Fibroblast of lung (primary cell): ENCODE data around the gene LOXHD1. TPM values are rescaled to one million over a fixed set of nuclear protein-coding genes. Genes with fewer than 3 reads are reported as not detected.

ENCODE experiments used
- DNase-seq, 2 donors: peaks; one replicate each; pipeline versions ENCODE4 v3.0.0 to v3.0.0-alpha.2; 2010; ENCODE audit warnings: low read depth in 2 of 2
- H2AFZ ChIP-seq: 2 replicates; pipeline ENCODE4 v1.5.1; 2012; ENCODE audit warnings: low read length, control low read depth, inconsistent platforms
- H3K27ac ChIP-seq: 2 replicates; pipeline ENCODE4 v1.5.1; 2011; ENCODE audit warnings: low read length, control low read depth; ENCODE audit not compliant: insufficient read depth
- H3K27me3 ChIP-seq: 2 replicates; pipeline ENCODE4 v1.5.1; 2011; ENCODE audit warnings: mild to moderate bottlenecking, low read length; ENCODE audit not compliant: control insufficient read depth, insufficient read depth
- H3K36me3 ChIP-seq: 2 replicates; pipeline ENCODE4 v1.5.1; 2011; ENCODE audit warnings: low read length; ENCODE audit not compliant: control insufficient read depth, insufficient read depth
- H3K4me1 ChIP-seq: 2 replicates; pipeline ENCODE4 v1.5.1; 2011; ENCODE audit warnings: low read length; ENCODE audit not compliant: control insufficient read depth, insufficient read depth; ENCODE audit errors: extremely low read depth
- H3K4me2 ChIP-seq: 2 replicates; pipeline ENCODE4 v1.5.1; 2011; ENCODE audit warnings: low read length, control low read depth; ENCODE audit not compliant: insufficient read depth; ENCODE audit errors: extremely low read depth
- H3K4me3 ChIP-seq, 4 experiments: fragments of 200-600 bp in 1 of 4; sonication (generic) in 1 of 4; replicated peaks in 1 of 4; 2 replicates each; pipeline ENCODE4 v1.5.1; 2011 to 2016; ENCODE audit warnings: low read length in 4 of 4, low read depth in 3 of 4, mild to moderate bottlenecking in 3 of 4, control low read depth in 2 of 4, inconsistent platforms in 1 of 4, mixed read lengths in 1 of 4; ENCODE audit not compliant: insufficient read depth in 1 of 4; ENCODE audit errors: control extremely low read depth in 1 of 4
- H3K79me2 ChIP-seq: 2 replicates; pipeline ENCODE4 v1.5.1; 2012; ENCODE audit warnings: mild to moderate bottlenecking, low read length, inconsistent platforms; ENCODE audit not compliant: control insufficient read depth, insufficient read depth
- H3K9ac ChIP-seq: 2 replicates; pipeline ENCODE4 v1.5.1; 2011; ENCODE audit warnings: mild to moderate bottlenecking, low read length, control low read depth; ENCODE audit not compliant: insufficient read depth
- H3K9me3 ChIP-seq: 2 replicates; pipeline ENCODE4 v1.5.1; 2012; ENCODE audit warnings: low read depth, low read length; ENCODE audit not compliant: control insufficient read depth, insufficient read depth
- H4K20me1 ChIP-seq: 2 replicates; pipeline ENCODE4 v1.5.1; 2011; ENCODE audit warnings: low read length; ENCODE audit not compliant: control insufficient read depth, insufficient read depth; ENCODE audit errors: extremely low read depth
- EZH2 ChIP-seq: IDR thresholded peaks from 2 replicates; pipeline ENCODE4 v1.5.1; 2012; ENCODE audit warnings: low read length, control low read depth, mild to moderate bottlenecking; ENCODE audit errors: missing control alignments
- polyA plus RNA-seq, 2 donors: library from polyadenylated mRNA; depleted of rRNA in 1 of 2; stranded (reverse) in 1 of 2; unstranded in 1 of 2; fragments of >200 nt; gene quantifications; 2 replicates each; pipeline ENCODE4 v1.2.1, GENCODE V29; 2011 to 2012; ENCODE audit warnings: missing spikeins in 1 of 2
- total RNA-seq: library from RNA; depleted of rRNA; stranded (reverse); fragments of >200 nt; gene quantifications from 2 replicates; pipeline ENCODE4 v1.2.1, GENCODE V29; 2014
- TF ChIP-seq, protein P1 (sequence below), 2 donors: IDR thresholded peaks in 1 of 2; conservative IDR thresholded peaks in 1 of 2; 1 replicate in 1 of 2; 2 replicates in 1 of 2; pipeline ENCODE4 v1.5.1; 2011 to 2012; ENCODE audit warnings: low read length in 2 of 2, control low read depth in 1 of 2, inconsistent platforms in 1 of 2, low read depth in 1 of 2, mild to moderate bottlenecking in 1 of 2

The LOXHD1 gene
- total and polyA plus RNA-seq, 2 donors (not counting 1 experiment from before 2014, with no cell fraction given) = not detected

DNA sequence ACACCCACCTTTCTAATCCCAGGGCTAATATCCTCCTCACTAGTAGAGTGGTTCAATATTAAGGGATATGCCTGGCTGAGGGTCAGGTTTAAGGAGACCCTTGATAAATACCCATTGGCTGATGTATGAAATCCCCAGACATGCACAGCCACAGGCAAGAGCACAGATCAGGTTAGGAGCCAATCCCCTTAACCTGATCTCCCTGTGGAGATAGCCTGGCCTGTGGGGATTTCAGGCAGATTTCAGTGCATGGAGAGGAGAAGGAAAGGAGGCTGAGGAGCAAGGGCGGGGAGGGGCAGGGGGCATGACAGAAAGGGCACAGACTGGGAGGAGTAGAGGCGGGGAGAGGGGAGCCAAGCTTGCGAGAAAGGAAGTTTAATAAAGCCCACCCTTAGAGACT is 129.0 kb downstream of the LOXHD1 start:
- no peak overlapping the region for H3K4me2 ChIP-seq
- no peaks in the 10 kb centered on the region for H3K9me3 ChIP-seq
- H3K9ac ChIP-seq = no peak overlapping the region
- no peaks in the 10 kb centered on the region for H3K4me1 ChIP-seq
- H2AFZ ChIP-seq = no peak overlapping the region
- TF ChIP-seq EZH2 = no peak
- TF ChIP-seq, protein P1, sequence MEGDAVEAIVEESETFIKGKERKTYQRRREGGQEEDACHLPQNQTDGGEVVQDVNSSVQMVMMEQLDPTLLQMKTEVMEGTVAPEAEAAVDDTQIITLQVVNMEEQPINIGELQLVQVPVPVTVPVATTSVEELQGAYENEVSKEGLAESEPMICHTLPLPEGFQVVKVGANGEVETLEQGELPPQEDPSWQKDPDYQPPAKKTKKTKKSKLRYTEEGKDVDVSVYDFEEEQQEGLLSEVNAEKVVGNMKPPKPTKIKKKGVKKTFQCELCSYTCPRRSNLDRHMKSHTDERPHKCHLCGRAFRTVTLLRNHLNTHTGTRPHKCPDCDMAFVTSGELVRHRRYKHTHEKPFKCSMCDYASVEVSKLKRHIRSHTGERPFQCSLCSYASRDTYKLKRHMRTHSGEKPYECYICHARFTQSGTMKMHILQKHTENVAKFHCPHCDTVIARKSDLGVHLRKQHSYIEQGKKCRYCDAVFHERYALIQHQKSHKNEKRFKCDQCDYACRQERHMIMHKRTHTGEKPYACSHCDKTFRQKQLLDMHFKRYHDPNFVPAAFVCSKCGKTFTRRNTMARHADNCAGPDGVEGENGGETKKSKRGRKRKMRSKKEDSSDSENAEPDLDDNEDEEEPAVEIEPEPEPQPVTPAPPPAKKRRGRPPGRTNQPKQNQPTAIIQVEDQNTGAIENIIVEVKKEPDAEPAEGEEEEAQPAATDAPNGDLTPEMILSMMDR (conservative IDR thresholded peaks at IDR 0.05 in 1 of 2, IDR thresholded peaks at IDR 0.05 in 1 of 2; ENCODE audit: low read depth in 1 of 2, low read length in 2 of 2) = no peak
- H3K36me3 ChIP-seq = no peaks in the 10 kb centered on the region
- H3K79me2 ChIP-seq = no peaks in the 10 kb centered on the region
- no peaks in the 10 kb centered on the region for H4K20me1 ChIP-seq
- no peaks in the 10 kb centered on the region for H3K27me3 ChIP-seq
- no peak overlapping the region for H3K27ac ChIP-seq
- DNase-seq = no peak
- no peak overlapping the region for H3K4me3 ChIP-seq

- Histone ChIP-seq H3K4me2 (no peak overlapping the region), H3K9me3 (no peaks in the 10 kb centered on the region), H3K79me2 (no peaks in the 10 kb centered on the region), H3K4me1 (no peaks in the 10 kb centered on the region), H2AFZ (no peak overlapping the region), H3K4me3 (no peak overlapping the region), H4K20me1 (no peaks in the 10 kb centered on the region), H3K9ac (no peak overlapping the region), H3K36me3 (no peaks in the 10 kb centered on the region), H3K27me3 (no peaks in the 10 kb centered on the region), H3K27ac (no peak overlapping the region)
- DNase-seq = no peak
- TF ChIP-seq, protein P1 (conservative IDR thresholded peaks at IDR 0.05 in 1 of 2, IDR thresholded peaks at IDR 0.05 in 1 of 2; ENCODE audit: low read depth in 1 of 2, low read length in 2 of 2) = no peak
- TF ChIP-seq EZH2 = no peak
These were observed 137.2 kb downstream of the LOXHD1 start for GRCh38 chr18:46519870-46520269.

- DNase-seq = no peak
- Histone ChIP-seq H3K27me3 (no peaks in the 10 kb centered on the region), H3K4me3 (no peak overlapping the region)
These were observed 138.6 kb downstream of the LOXHD1 start for GRCh38 chr18:46518438-46518837.

More at GRCh38 chr18:46518438-46518837, 138.6 kb downstream of the LOXHD1 start:
- TF ChIP-seq EZH2 = no peak
- TF ChIP-seq, protein P1 (conservative IDR thresholded peaks at IDR 0.05 in 1 of 2, IDR thresholded peaks at IDR 0.05 in 1 of 2; ENCODE audit: low read depth in 1 of 2, low read length in 2 of 2) = no peak
- no peak overlapping the region for H3K9ac ChIP-seq
- H3K36me3 ChIP-seq = no peaks in the 10 kb centered on the region
- H3K27ac ChIP-seq = no peak overlapping the region
- H4K20me1 ChIP-seq = no peaks in the 10 kb centered on the region
- no peak overlapping the region for H3K4me2 ChIP-seq
- no peaks in the 10 kb centered on the region for H3K4me1 ChIP-seq
- no peak overlapping the region for H2AFZ ChIP-seq
- no peaks in the 10 kb centered on the region for H3K79me2 ChIP-seq
- no peaks in the 10 kb centered on the region for H3K9me3 ChIP-seq
